ENCODE data around the gene CACNB2.

DNA sequence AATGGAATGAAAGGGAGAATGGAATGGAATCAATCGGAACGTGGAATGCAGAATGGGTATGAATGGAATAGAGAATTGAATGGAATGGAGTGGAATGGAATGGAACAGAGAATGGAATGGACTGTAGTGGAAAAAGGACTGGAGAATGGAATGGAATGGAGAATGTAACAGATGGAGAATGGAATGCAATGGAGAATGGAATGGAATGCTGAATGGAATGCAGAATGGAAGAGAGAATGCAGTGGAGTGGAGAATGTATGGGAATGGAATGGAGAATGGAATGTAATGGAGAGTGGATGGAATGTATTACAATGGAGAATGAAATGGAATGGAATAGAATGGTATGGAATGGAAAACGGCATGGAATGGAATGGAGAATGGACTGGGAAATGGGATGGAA is 414.3 kb downstream of the CACNB2 start:
- TF ChIP-seq, protein P1, sequence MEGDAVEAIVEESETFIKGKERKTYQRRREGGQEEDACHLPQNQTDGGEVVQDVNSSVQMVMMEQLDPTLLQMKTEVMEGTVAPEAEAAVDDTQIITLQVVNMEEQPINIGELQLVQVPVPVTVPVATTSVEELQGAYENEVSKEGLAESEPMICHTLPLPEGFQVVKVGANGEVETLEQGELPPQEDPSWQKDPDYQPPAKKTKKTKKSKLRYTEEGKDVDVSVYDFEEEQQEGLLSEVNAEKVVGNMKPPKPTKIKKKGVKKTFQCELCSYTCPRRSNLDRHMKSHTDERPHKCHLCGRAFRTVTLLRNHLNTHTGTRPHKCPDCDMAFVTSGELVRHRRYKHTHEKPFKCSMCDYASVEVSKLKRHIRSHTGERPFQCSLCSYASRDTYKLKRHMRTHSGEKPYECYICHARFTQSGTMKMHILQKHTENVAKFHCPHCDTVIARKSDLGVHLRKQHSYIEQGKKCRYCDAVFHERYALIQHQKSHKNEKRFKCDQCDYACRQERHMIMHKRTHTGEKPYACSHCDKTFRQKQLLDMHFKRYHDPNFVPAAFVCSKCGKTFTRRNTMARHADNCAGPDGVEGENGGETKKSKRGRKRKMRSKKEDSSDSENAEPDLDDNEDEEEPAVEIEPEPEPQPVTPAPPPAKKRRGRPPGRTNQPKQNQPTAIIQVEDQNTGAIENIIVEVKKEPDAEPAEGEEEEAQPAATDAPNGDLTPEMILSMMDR (IDR thresholded peaks at IDR 0.05; ENCODE audit: low read depth, low read length, missing input control), result no peak
- TF ChIP-seq RAD21 (IDR thresholded peaks at IDR 0.05) (no peak), RXRA (IDR thresholded peaks at IDR 0.05) (no peak)

Measured in liver (tissue), 3 donors.